ENCODE data around the gene SUFU.
A peak's percentile ranks its signal among the peaks of the same experiment; 100 is the strongest.
"Not testable (repeated sequence)": the region's sequence is repeated elsewhere in the genome, so short reads cannot be mapped to it uniquely, and the experiment has no call there.

The SUFU gene

DNA sequence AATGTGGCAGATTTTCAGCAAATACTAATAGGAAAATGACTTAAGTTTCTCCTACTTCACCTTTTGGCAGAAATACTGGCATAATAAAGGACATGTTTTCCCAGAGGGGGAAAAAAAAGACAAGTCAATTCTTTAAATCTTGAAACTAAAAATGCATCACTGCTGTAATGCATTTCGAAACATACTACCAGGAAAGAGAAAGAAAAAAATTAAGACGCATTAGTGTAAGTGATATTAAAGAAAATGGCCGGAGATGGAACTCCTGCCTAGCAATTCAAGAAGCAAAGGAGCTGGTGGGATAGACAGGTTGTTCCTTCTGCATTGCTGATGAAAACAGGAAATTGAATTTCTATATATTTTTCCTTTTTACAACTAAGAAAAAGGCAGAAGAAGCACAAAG, 4.4 kb upstream of the SUFU start:
- Histone ChIP-seq H3K36me3 (replicated peaks in 1 of 2; ENCODE audit: control insufficient read depth in 2 of 2, insufficient read depth in 2 of 2, low read length in 2 of 2) (peaks cover 0 to 28% of the 10 kb centered on the region in 2 donors), H3K23ac (ENCODE audit: low read depth, low read length, poor library complexity) (no peak overlapping the region), H2BK5ac (ENCODE audit: low read length) (no peak overlapping the region), H2BK12ac (ENCODE audit: low read length) (no peak overlapping the region), H3K9me3 (replicated peaks in 1 of 2; ENCODE audit: control insufficient read depth in 2 of 2, insufficient read depth in 1 of 2, low read depth in 1 of 2, low read length in 2 of 2) (no peaks in the 10 kb centered on the region), H3K27ac (replicated peaks; ENCODE audit: low read length) (no peak overlapping the region), H2BK15ac (ENCODE audit: low read length) (no peak overlapping the region), H2AK5ac (ENCODE audit: low read depth, low read length) (no peak overlapping the region), H3K4ac (ENCODE audit: low read length) (no peak overlapping the region), H2BK120ac (ENCODE audit: low read depth, low read length) (no peak overlapping the region), H3K9ac (ENCODE audit: low read depth, low read length, poor library complexity) (no peak overlapping the region), H4K8ac (ENCODE audit: low read depth, low read length) (no peak overlapping the region), H3K27me3 (ENCODE audit: control insufficient read depth in 3 of 3, insufficient read depth in 3 of 3, low read depth in 1 of 3, low read length in 3 of 3) (no peaks in the 10 kb centered on the region), H2AFZ (ENCODE audit: low read length) (no peak overlapping the region), H3K18ac (ENCODE audit: low read length) (no peak overlapping the region), H3K4me2 (ENCODE audit: insufficient read depth, low read length, poor library complexity, severe bottlenecking) (no peak overlapping the region), H3K4me3 (ENCODE audit: low read length in 2 of 2) (no peak overlapping the region), H4K91ac (ENCODE audit: low read depth, low read length, poor library complexity) (no peak overlapping the region), H3K79me1 (ENCODE audit: low read depth, low read length) (peaks cover 3% of the 10 kb centered on the region), H3K4me1 (ENCODE audit: control insufficient read depth in 2 of 2, insufficient read depth in 1 of 2, low read depth in 1 of 2, low read length in 2 of 2) (peaks cover 0 to 3% of the 10 kb centered on the region in 2 donors), H3K14ac (ENCODE audit: low read length) (no peak overlapping the region)
- no CpG with 5 or more reads among the region's 3 CpGs for WGBS, 2 donors (ENCODE audit: extremely low coverage in 2 of 2, insufficient read length in 2 of 2, insufficient replicate concordance in 1 of 2)
- no peak for DNase-seq (ENCODE audit: low spot score)

GRCh38 chr10:102500686-102501085, 3.1 kb upstream of the SUFU start:
- H3K79me1 ChIP-seq (ENCODE audit: low read depth, low read length); H3K27me3 ChIP-seq (ENCODE audit: control insufficient read depth in 3 of 3, insufficient read depth in 3 of 3, low read depth in 1 of 3, low read length in 3 of 3); H3K18ac ChIP-seq (ENCODE audit: low read length); H3K9ac ChIP-seq (ENCODE audit: low read depth, low read length, poor library complexity); H3K4ac ChIP-seq (ENCODE audit: low read length); H3K14ac ChIP-seq (ENCODE audit: low read length); H3K4me1 ChIP-seq (ENCODE audit: control insufficient read depth in 2 of 2, insufficient read depth in 1 of 2, low read depth in 1 of 2, low read length in 2 of 2); H2AFZ ChIP-seq (ENCODE audit: low read length); H2AK5ac ChIP-seq (ENCODE audit: low read depth, low read length); H4K91ac ChIP-seq (ENCODE audit: low read depth, low read length, poor library complexity); H2BK12ac ChIP-seq (ENCODE audit: low read length); H2BK5ac ChIP-seq (ENCODE audit: low read length); H3K4me3 ChIP-seq (ENCODE audit: low read length in 2 of 2); H2BK120ac ChIP-seq (ENCODE audit: low read depth, low read length); H3K27ac ChIP-seq (replicated peaks; ENCODE audit: low read length); H2BK15ac ChIP-seq (ENCODE audit: low read length); H3K9me3 ChIP-seq (replicated peaks in 1 of 2; ENCODE audit: control insufficient read depth in 2 of 2, insufficient read depth in 1 of 2, low read depth in 1 of 2, low read length in 2 of 2); H3K4me2 ChIP-seq (ENCODE audit: insufficient read depth, low read length, poor library complexity, severe bottlenecking); DNase-seq (ENCODE audit: low spot score); H4K8ac ChIP-seq (ENCODE audit: low read depth, low read length): not testable (repeated sequence)
- H3K23ac ChIP-seq (ENCODE audit: low read depth, low read length, poor library complexity), result peak overlapping the region; percentile 12
- peaks cover 0 to 26% of the 10 kb centered on the region in 2 donors for H3K36me3 ChIP-seq (replicated peaks in 1 of 2; ENCODE audit: control insufficient read depth in 2 of 2, insufficient read depth in 2 of 2, low read length in 2 of 2)
- WGBS, 2 donors (ENCODE audit: extremely low coverage in 2 of 2, insufficient read length in 2 of 2, insufficient replicate concordance in 1 of 2), result no CpG with 5 or more reads among the region's 13 CpGs

GRCh38 chr10:102501201-102502028, 2.4 kb upstream of the SUFU start:
- Histone ChIP-seq H3K14ac (ENCODE audit: low read length) (no peak overlapping the region), H3K4me2 (ENCODE audit: insufficient read depth, low read length, poor library complexity, severe bottlenecking) (peak overlapping the region; percentile 84), H2BK5ac (ENCODE audit: low read length) (no peak overlapping the region), H2BK12ac (ENCODE audit: low read length) (no peak overlapping the region), H4K8ac (ENCODE audit: low read depth, low read length) (no peak overlapping the region), H3K4me1 (ENCODE audit: control insufficient read depth in 2 of 2, insufficient read depth in 1 of 2, low read depth in 1 of 2, low read length in 2 of 2) (peaks cover 0 to 9% of the 10 kb centered on the region in 2 donors), H3K4me3 (ENCODE audit: low read length in 2 of 2) (peak overlapping the region; percentile 75 to 78), H3K27ac (replicated peaks; ENCODE audit: low read length) (no peak overlapping the region), H3K79me1 (ENCODE audit: low read depth, low read length) (peaks cover 6% of the 10 kb centered on the region), H2AK5ac (ENCODE audit: low read depth, low read length) (no peak overlapping the region), H3K18ac (ENCODE audit: low read length) (no peak overlapping the region), H3K4ac (ENCODE audit: low read length) (no peak overlapping the region), H2AFZ (ENCODE audit: low read length) (peak overlapping the region; percentile 23), H2BK120ac (ENCODE audit: low read depth, low read length) (no peak overlapping the region), H4K91ac (ENCODE audit: low read depth, low read length, poor library complexity) (no peak overlapping the region), H3K36me3 (replicated peaks in 1 of 2; ENCODE audit: control insufficient read depth in 2 of 2, insufficient read depth in 2 of 2, low read length in 2 of 2) (peaks cover 0 to 24% of the 10 kb centered on the region in 2 donors), H2BK15ac (ENCODE audit: low read length) (no peak overlapping the region), H3K23ac (ENCODE audit: low read depth, low read length, poor library complexity) (no peak overlapping the region), H3K9ac (ENCODE audit: low read depth, low read length, poor library complexity) (no peak overlapping the region), H3K27me3 (ENCODE audit: control insufficient read depth in 3 of 3, insufficient read depth in 3 of 3, low read depth in 1 of 3, low read length in 3 of 3) (no peaks in the 10 kb centered on the region), H3K9me3 (replicated peaks in 1 of 2; ENCODE audit: control insufficient read depth in 2 of 2, insufficient read depth in 1 of 2, low read depth in 1 of 2, low read length in 2 of 2) (no peaks in the 10 kb centered on the region)
- WGBS, 2 donors (ENCODE audit: extremely low coverage in 2 of 2, insufficient read length in 2 of 2, insufficient replicate concordance in 1 of 2), result no CpG with 5 or more reads among the region's 23 CpGs
- no peak for DNase-seq (ENCODE audit: low spot score)

- no peak overlapping the region for H3K4ac ChIP-seq (ENCODE audit: low read length)
- no peak overlapping the region for H3K27ac ChIP-seq (replicated peaks; ENCODE audit: low read length)
- H3K18ac ChIP-seq (ENCODE audit: low read length), result no peak overlapping the region
- H4K8ac ChIP-seq (ENCODE audit: low read depth, low read length), result no peak overlapping the region
- H4K91ac ChIP-seq (ENCODE audit: low read depth, low read length, poor library complexity), result no peak overlapping the region
- H2BK5ac ChIP-seq (ENCODE audit: low read length), result peak overlapping the region; percentile 62
- no CpG with 5 or more reads among the region's 19 CpGs for WGBS, 2 donors (ENCODE audit: extremely low coverage in 2 of 2, insufficient read length in 2 of 2, insufficient replicate concordance in 1 of 2)
- H2AFZ ChIP-seq (ENCODE audit: low read length), result peak overlapping the region; percentile 91
- no peaks in the 10 kb centered on the region for H3K27me3 ChIP-seq (ENCODE audit: control insufficient read depth in 3 of 3, insufficient read depth in 3 of 3, low read depth in 1 of 3, low read length in 3 of 3)
- H3K36me3 ChIP-seq (replicated peaks in 1 of 2; ENCODE audit: control insufficient read depth in 2 of 2, insufficient read depth in 2 of 2, low read length in 2 of 2), result peaks cover 0 to 25% of the 10 kb centered on the region in 2 donors
- no peaks in the 10 kb centered on the region for H3K9me3 ChIP-seq (replicated peaks in 1 of 2; ENCODE audit: control insufficient read depth in 2 of 2, insufficient read depth in 1 of 2, low read depth in 1 of 2, low read length in 2 of 2)
- peak; percentile 99 for DNase-seq (ENCODE audit: low spot score)
- H3K9ac ChIP-seq (ENCODE audit: low read depth, low read length, poor library complexity), result no peak overlapping the region
- peaks cover 0 to 9% of the 10 kb centered on the region in 2 donors for H3K4me1 ChIP-seq (ENCODE audit: control insufficient read depth in 2 of 2, insufficient read depth in 1 of 2, low read depth in 1 of 2, low read length in 2 of 2)
- no peak overlapping the region for H2AK5ac ChIP-seq (ENCODE audit: low read depth, low read length)
- no peak overlapping the region for H3K23ac ChIP-seq (ENCODE audit: low read depth, low read length, poor library complexity)
- H2BK15ac ChIP-seq (ENCODE audit: low read length), result no peak overlapping the region
- no peak overlapping the region for H2BK120ac ChIP-seq (ENCODE audit: low read depth, low read length)
- H2BK12ac ChIP-seq (ENCODE audit: low read length), result no peak overlapping the region
- peak overlapping the region; percentile 78 to 96 for H3K4me3 ChIP-seq (ENCODE audit: low read length in 2 of 2)
- H3K79me1 ChIP-seq (ENCODE audit: low read depth, low read length), result peaks cover 6% of the 10 kb centered on the region
- H3K14ac ChIP-seq (ENCODE audit: low read length), result no peak overlapping the region
- peak overlapping the region; percentile 84 for H3K4me2 ChIP-seq (ENCODE audit: insufficient read depth, low read length, poor library complexity, severe bottlenecking)
Measured at GRCh38 chr10:102502029-102502336, 1.8 kb upstream of the SUFU start.
